Activated T-cell treated with anti-CD3 and anti-CD28 coated beads, Interleukin-2, amount 50 U/mL, for 1 hour (primary cell): ENCODE measurements around the gene TEX22.

Experiments
- DNase-seq: peaks from one replicate; pipeline ENCODE4 v3.0.0-alpha.2; 2020

Gene TEX22

GRCh38 chr14:105367116-105368031, 31.0 kb upstream of the TEX22 start:
- DNase-seq = no peak

DNA sequence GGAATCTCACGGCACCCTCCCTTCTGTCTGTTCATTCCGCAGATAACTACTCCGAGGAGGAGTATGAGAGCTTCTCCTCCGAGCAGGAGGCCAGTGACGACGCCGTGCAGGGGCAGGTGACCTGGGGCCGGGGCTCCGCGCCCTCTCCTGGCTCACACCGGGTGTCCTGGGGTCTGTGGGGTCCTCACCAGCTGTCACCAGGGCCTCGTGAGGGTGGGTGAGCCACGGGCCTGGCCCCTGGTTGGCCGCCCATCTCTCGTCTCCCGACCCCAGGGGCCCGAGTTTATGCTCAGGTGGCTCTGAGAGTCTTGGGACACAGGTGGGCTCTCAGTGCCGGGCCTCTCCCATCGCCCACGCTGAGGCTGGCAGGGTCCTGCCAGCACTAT, 30.3 kb upstream of the TEX22 start:
- DNase-seq = no peak

DNA sequence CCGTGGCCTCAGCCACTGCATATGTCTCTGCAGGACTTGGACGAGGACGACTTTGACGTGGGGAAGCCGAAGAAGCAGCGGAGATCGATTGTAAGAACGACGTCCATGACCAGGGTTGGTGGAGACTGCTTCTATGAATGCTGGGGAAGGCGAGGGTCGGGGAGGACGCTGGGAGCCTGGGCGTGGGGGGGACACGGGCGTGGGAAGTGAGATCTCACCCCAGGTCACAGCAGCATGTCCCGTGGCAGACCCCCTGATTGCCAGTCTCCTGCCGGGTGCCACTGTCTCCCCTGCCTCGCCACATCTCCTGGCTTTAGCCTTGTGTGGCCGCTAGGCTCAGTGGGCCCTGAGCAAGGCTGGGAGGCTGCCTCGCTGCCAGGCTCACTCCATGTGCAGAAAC, 29.9 kb upstream of the TEX22 start:
- no peak for DNase-seq

DNA sequence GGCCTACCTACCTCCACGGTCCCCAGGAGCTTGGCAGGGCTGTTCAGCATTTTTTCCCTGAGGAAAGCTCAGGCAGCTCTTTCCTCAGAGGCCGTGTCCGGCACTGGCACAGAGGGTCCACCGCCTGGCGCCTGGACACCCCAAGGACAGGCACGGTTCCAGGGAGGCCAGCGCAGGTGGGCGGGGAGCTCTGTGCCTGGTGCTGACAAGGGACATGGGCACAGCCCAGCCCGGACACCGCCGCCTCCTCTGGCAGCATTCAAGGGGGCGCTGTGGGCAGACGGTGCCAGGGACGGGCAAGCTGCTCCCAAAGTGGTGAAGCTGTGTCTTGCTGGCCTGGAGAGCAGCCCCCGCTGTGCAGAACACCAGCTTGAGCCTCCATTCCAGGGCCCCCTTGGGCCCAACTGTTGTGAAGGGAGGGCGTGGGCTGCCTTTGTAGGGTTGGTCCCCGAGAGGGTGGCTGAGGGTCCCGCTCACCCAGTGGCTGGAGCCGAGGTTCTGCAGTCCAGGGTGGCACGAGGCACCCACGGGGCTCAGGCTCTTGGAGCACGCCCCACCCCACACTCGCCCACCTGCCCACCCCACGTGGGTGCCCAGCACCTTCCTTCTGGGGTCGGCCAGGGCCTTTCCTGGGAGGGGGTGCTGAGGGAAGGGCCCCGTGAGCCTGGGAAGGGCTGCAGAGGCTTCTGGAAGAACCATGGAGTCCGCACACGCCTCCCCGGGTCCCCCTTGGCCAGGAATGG, 29.3 kb upstream of the TEX22 start:
- DNase-seq = no peak

DNA sequence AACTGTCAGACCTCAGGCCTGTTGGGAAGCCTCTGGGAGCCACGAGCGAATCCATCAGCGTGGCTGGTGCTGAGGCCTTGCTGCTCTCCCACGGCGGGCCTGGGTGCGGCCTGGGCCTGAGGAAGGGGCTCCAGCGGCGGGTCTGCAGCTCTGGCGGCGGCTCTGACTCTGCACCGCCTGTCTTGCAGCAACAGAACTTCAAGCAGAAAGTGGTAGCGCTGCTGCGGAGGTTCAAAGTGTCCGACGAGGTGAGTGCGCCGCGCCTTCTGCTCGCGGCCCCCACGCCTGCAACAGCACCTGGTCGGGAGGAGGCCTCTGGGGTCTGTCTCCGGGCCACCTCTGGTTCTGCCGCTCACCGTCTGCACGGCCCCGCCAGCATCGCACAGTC, 28.7 kb upstream of the TEX22 start:
- DNase-seq = no peak

GRCh38 chr14:105374389-105374788, 23.9 kb upstream of the TEX22 start:
- no peak for DNase-seq

DNA sequence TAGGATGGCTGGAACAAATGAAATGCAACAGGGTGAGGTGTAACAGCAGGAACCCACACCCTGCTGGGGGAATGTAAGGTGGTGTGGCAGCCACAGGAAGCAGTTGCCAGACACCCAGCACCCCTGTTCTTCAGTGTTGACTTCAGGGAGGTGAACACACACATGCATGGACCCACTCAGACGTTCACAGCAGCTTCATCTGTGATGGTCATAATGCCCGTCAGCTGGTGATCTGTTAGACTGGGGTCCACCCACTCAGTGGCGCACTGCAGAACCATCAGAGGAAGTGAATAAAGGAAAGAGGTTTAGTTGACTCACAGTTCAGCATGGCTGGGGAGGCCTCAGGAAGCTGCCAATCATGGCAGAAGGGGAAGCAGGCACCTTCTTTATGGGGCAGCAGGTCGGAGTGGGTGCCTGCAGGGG, 22.7 kb upstream of the TEX22 start:
- DNase-seq = no peak

DNA sequence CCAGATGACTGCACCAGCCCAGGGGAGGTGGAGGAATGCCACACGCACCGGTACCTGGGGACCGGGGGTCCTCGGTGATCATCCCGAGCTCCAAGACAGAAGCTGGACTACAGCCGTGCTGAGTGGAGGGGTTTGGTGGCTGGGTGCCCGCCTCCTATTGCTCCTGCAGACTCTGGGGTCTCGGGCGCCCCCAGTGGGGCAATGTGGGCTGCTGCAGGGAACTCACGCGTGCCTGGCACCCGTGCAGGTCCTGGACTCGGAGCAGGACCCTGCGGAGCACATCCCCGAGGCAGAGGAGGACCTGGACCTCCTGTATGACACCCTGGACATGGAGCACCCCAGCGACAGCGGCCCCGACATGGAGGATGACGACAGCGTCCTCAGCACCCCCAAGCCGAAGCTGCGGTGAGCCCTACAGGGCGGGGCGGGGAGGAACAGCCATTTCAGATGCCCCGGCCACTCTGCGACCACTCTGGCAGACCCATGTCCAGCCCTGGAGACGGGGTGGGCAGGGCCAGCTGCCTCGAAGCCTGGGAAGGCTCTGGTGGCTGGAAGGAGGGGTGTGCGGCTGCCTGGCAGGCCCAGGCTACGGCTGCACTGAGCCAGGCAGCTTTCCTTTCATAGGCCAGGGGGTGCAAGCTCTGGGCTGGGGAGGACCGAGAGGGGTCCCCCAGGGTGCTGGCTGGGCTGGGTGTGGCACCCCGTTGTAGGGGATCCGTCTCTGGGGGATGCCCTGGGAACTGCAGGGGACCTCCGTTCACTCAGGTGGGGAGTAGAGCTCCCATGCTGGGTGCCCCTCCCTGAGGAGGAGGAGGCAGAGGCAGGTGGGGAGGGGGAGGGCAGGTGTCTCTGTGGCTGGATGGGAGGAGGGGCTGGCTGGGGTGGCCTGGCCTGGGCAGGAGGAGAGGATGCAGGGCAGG, 21.6 kb upstream of the TEX22 start:
- no peak for DNase-seq

DNA sequence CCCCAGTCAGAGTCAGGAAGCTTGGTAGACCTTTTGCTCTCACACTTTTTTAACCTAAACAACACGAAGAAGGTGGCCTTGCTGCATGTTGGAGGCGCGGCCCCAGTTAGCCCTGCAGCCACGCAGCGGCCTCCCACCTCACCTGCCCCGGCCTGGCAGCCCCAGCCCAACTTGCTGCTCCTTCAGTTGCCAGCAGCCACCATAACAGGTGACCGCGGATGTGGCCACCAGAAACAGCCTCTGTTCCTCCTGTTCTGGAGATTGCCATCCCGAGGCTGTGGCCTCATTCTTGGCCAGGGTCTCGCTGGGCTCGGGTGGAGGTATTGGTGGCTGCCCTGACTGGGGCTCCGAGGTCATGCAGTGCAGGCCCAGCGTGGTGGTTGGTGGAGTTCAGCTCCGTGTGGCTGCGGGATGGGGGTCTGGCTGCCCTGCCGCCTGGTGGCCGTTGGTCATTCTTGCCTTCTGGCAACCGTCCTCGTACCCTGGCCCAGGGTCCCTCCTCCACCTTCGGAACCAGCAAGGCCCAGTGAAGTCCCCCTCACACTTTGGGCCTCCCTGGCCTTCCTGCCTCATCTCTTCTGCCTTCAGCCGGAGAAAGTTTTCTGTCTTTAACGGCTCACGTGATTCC, 20.7 kb upstream of the TEX22 start:
- DNase-seq = no peak

- DNase-seq = no peak
Observed at GRCh38 chr14:105378199-105378598, 20.1 kb upstream of the TEX22 start.

DNA sequence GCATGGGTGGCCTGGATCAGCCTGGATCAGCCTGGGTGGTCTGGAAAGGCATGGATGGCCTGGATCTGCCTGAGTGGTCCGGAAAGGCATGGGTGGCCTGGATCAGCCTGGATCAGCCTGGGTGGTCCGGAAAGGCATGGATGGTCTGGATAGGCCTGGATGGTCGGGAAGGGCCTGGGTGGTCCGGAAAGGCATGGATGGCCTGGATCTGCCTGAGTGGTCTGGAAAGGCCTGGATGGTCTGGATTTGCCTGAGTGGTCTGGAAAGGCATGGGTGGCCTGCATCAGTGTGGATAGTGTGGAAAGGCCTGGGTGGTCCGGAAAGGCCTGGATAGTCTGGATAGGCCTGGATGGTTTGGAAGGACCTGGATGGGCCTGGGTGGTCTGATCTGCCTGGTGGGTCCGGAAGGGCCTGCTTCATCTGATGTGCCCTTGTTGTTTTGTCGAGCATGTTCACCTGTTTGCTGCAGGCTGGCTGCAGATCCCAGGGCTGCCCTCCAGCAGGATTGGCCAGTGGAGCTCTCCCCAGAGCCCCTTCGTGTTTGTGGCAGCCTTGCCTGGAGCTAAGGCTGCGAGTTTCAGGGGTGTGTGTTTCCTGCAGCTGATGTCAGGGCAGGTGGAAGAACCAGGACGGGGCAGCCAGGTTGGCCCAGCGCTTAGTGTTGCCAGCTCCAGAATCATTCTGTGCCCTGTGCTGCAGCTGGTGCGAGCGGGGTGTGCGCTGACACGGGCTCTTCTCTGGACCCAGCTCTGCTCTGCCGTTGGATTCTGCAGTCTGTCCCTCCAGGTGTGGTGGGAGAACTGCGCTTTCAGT, 19.3 kb upstream of the TEX22 start:
- DNase-seq = no peak

DNA sequence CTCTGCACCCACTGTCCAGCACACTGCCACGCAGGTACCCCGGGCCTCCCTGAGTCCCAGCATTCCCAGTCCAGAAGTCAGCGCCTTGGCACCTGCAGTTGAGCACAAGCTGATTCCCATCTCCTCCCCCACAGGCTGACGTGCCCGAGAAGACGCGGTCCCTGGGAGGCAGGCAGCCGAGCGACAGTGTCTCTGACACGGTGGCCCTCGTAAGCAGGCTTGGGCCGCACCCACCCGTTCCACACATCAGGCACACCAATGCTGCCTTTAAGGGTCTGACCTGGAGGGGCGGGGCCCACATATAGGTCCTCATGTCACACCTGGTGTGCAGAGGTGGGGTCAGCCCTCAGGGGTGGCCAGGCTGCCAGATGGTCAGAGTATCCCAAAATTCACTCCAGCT, 18.4 kb upstream of the TEX22 start:
- DNase-seq = no peak

DNA sequence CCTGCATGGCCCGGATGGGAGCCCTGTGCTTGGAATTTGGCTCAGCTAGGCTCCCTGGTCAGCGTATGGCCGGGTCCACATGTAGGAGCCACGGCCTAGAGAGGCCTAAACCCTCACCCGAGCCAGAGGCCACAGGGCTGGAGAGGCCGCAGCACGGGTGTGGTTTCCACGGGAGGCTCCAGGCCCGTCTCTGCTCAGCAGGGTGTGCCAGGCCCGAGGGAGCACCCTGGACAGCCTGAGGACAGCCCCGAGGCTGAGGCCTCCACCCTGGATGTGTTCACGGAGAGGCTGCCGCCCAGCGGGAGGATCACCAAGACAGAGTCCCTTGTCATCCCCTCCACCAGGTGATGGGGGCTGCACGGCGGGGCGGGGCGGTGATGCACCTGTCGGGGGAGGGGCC, 17.6 kb upstream of the TEX22 start:
- DNase-seq = no peak

GRCh38 chr14:105381446-105382342, 16.6 kb upstream of the TEX22 start:
- DNase-seq = no peak

- no peak for DNase-seq
Observed at GRCh38 chr14:105382343-105383082, 15.8 kb upstream of the TEX22 start.

DNA sequence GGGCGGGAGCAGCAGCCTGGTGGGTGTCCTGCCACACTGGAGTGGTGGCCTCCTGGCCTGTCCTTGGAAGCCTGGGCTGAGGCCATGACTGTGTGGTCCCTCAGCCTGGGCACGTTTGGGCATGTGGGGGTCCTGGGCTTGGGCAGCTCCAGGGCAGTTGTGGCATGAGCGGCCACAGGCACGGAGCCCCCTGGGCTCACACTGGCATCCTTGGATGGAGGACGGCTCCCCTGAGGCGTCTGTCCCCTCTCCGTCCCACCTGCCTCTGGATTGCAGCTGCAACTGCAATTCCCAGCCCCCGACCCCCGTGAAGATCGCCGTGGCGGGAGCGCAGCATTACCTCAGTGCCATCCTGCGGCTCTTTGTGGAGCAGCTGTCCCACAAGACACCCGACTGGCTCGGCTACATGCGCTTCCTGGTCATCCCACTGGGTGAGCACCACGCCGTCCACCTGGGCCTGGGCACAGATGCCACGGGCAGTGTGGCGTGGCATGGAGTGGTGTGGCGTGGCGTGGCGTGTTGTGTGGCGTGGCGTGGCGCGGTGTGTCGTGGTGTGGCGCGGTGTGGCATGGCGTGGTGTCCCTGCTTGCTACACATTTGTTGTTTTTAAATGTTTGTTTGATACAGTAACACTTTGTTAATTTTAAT, 15.1 kb upstream of the TEX22 start:
- DNase-seq = no peak

DNA sequence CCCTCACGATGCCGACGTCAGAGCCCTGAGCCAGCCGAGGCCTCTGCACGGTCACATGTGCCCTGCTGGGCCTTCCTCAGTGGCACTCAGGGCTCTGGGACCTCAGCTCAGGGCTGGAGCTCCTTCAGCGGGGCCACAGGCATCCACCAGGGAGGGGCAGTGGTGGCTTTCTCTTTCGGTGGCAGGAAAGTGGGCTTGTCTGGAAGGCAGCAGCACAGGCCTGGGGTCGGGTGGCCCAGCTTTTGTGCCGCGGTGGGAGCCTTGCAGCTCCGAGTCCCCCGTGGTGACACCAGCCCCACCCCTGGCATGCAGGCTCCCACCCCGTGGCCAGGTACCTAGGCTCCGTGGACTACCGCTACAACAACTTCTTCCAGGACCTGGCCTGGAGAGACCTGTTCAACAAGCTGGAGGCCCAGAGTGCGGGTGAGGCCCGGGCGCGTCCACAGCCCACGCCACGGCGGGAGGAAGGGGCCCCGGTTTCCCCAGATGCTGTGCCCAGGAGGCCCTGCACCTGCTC, 14.2 kb upstream of the TEX22 start:
- no peak for DNase-seq

- no peak for DNase-seq
Observed at GRCh38 chr14:105384605-105385321, 13.6 kb upstream of the TEX22 start.

GRCh38 chr14:105385322-105385637, 13.1 kb upstream of the TEX22 start:
- DNase-seq = no peak
